ENCODE data around the gene PPM1F. TPM values are rescaled to one million over a fixed set of nuclear protein-coding genes. Genes with fewer than 3 reads are reported as not detected.

Gene PPM1F
- total and polyA plus RNA-seq, 10 of the 15 experiments (the other 5 are each of a cell fraction or from before 2014, with no cell fraction given) = 0.55 to 26.3 (median 9.7) TPM

DNA sequence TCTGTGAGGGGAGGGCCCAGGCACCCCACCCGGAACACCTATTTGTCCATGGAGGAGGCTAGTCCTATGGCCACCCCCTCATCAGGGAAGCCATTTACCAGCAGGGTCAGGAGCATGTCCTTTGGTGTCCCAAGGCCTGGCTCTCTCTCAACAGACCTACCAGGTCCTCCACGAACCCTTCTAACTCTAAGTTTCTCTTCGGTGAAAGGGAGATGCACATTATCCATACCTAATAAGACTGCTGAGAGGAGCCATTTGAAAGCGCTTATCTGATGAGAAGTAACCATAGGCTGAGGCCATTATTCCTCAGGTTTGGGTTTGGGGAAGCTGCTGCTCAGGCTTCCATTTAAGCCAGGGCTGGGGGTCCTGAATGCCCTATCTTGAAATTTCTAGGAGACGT is 39.1 kb upstream of the PPM1F start (continued):
- TF ChIP-seq ETV6 (conservative IDR thresholded peaks at IDR 0.05 in 1 of 2, IDR thresholded peaks at IDR 0.05 in 1 of 2; ENCODE audit: borderline replicate concordance in 1 of 2, low read depth in 1 of 2) (no peak), TARDBP (IDR thresholded peaks at IDR 0.05; ENCODE audit: borderline replicate concordance) (no peak)

- 40% methylated on average over 6 of the region's 6 CpGs for WGBS (ENCODE audit: insufficient coverage, insufficient replicate concordance, low lambda C conversion rate, missing lambda C conversion rate)
- intact Hi-C loops (cut with micrococcal nuclease; ENCODE audit: unreplicated experiment) = no loop called here
- Histone ChIP-seq H2AFZ (ENCODE audit: control insufficient read depth, low read depth, low read length) (no peak overlapping the region), H4K20me1 (ENCODE audit: control insufficient read depth, insufficient read depth) (no peaks in the 10 kb centered on the region), H3K27me3 (replicated peaks in 1 of 2; ENCODE audit: control insufficient read depth in 2 of 2, insufficient read depth in 2 of 2, low read length in 1 of 2) (no peaks in the 10 kb centered on the region), H3K4me1 (ENCODE audit: control insufficient read depth, insufficient read depth, low read length) (no peaks in the 10 kb centered on the region), H3K4me2 (ENCODE audit: control insufficient read depth, insufficient read depth) (no peak overlapping the region), H3K9me3 (replicated peaks; ENCODE audit: control insufficient read depth, insufficient read depth, low read length) (no peaks in the 10 kb centered on the region), H3K9ac (ENCODE audit: control insufficient read depth, insufficient read depth, low read length) (no peak overlapping the region), H3K79me2 (ENCODE audit: control insufficient read depth, insufficient read depth, low read length) (no peaks in the 10 kb centered on the region), H3K4me3 (no peak overlapping the region), H3K36me3 (ENCODE audit: control insufficient read depth in 2 of 2, insufficient read depth in 2 of 2, low read length in 1 of 2) (no peaks in the 10 kb centered on the region), H3K27ac (ENCODE audit: control insufficient read depth, insufficient read depth) (no peak overlapping the region)
- FAIRE-seq (no peak), ATAC-seq (no peak), DNase-seq (ENCODE audit: low read depth, low spot score) (no peak)
- ChIA-PET CTCF (interaction anchor here (1.7 kb wide), 1 partner anchor 19 kb away, joined by 5 read pairs; no protein-coding TSS in a partner anchor), SMC1A (ENCODE audit: uncharacterized antibody, unreplicated experiment) (interaction anchor here (1.2 kb wide), 1 partner anchor 10 kb away, joined by 3 read pairs; no protein-coding TSS in a partner anchor), RAD21 (ENCODE audit: unreplicated experiment) (no interaction called here), POLR2A (interaction anchor here (1.0 kb wide), 1 partner anchor 9 kb away, joined by 3 read pairs; the partner anchor contains the start of gene TOP3B)
- BruUV-seq (replicated peaks) = no TSS peak
- TF ChIP-seq ZNF24 (IDR thresholded peaks at IDR 0.05) (no peak), CREM (IDR thresholded peaks at IDR 0.05; ENCODE audit: low read depth) (no peak), SRF (IDR thresholded peaks at IDR 0.05; ENCODE audit: low read depth in 2 of 2, low read length in 2 of 2) (no peak), NRF1 (conservative IDR thresholded peaks at IDR 0.05; ENCODE audit: low read depth, low read length) (no peak), CREB1 (IDR thresholded peaks at IDR 0.05; ENCODE audit: low read depth) (no peak), IRF3 (IDR thresholded peaks at IDR 0.05) (no peak), CBFB (IDR thresholded peaks at IDR 0.05; ENCODE audit: low read depth) (no peak), ZNF622 (IDR thresholded peaks at IDR 0.05) (no peak), MXI1 (IDR thresholded peaks at IDR 0.05; ENCODE audit: low read depth, low read length) (no peak), MTA2 (IDR thresholded peaks at IDR 0.05; ENCODE audit: low read depth) (no peak)
- TF ChIP-seq, protein P1, sequence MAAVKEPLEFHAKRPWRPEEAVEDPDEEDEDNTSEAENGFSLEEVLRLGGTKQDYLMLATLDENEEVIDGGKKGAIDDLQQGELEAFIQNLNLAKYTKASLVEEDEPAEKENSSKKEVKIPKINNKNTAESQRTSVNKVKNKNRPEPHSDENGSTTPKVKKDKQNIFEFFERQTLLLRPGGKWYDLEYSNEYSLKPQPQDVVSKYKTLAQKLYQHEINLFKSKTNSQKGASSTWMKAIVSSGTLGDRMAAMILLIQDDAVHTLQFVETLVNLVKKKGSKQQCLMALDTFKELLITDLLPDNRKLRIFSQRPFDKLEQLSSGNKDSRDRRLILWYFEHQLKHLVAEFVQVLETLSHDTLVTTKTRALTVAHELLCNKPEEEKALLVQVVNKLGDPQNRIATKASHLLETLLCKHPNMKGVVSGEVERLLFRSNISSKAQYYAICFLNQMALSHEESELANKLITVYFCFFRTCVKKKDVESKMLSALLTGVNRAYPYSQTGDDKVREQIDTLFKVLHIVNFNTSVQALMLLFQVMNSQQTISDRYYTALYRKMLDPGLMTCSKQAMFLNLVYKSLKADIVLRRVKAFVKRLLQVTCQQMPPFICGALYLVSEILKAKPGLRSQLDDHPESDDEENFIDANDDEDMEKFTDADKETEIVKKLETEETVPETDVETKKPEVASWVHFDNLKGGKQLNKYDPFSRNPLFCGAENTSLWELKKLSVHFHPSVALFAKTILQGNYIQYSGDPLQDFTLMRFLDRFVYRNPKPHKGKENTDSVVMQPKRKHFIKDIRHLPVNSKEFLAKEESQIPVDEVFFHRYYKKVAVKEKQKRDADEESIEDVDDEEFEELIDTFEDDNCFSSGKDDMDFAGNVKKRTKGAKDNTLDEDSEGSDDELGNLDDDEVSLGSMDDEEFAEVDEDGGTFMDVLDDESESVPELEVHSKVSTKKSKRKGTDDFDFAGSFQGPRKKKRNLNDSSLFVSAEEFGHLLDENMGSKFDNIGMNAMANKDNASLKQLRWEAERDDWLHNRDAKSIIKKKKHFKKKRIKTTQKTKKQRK (IDR thresholded peaks at IDR 0.05; ENCODE audit: low read depth, low read length) = no peak
- TF ChIP-seq, protein P2, sequence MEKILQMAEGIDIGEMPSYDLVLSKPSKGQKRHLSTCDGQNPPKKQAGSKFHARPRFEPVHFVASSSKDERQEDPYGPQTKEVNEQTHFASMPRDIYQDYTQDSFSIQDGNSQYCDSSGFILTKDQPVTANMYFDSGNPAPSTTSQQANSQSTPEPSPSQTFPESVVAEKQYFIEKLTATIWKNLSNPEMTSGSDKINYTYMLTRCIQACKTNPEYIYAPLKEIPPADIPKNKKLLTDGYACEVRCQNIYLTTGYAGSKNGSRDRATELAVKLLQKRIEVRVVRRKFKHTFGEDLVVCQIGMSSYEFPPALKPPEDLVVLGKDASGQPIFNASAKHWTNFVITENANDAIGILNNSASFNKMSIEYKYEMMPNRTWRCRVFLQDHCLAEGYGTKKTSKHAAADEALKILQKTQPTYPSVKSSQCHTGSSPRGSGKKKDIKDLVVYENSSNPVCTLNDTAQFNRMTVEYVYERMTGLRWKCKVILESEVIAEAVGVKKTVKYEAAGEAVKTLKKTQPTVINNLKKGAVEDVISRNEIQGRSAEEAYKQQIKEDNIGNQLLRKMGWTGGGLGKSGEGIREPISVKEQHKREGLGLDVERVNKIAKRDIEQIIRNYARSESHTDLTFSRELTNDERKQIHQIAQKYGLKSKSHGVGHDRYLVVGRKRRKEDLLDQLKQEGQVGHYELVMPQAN (conservative IDR thresholded peaks at IDR 0.05) = no peak
- in situ Hi-C loops (cut with MboI) = no loop called here
Observed at GRCh38 chr22:21991304-21991596, 38.6 kb upstream of the PPM1F start.

Measured in GM12878 (cell line).